GM12801 (cell line): ENCODE results near the gene XCR1.

Experiments
- CTCF ChIP-seq: IDR thresholded peaks from one replicate; pipeline ENCODE4 v1.5.1; 2011; ENCODE audit warnings: control low read depth; ENCODE audit not compliant: insufficient read length; ENCODE audit errors: extremely low read depth

Gene XCR1

GRCh38 chr3:45988362-45988761 is 38.9 kb downstream of the XCR1 start:
- TF ChIP-seq CTCF, result no peak

GRCh38 chr3:45987368-45988291 is 39.7 kb downstream of the XCR1 start:
- no peak for TF ChIP-seq CTCF

GRCh38 chr3:45986303-45986982 is 40.8 kb downstream of the XCR1 start:
- no peak for TF ChIP-seq CTCF

- no peak for TF ChIP-seq CTCF
Measured at GRCh38 chr3:45985532-45986302, 41.6 kb downstream of the XCR1 start.

- no peak for TF ChIP-seq CTCF
Measured at GRCh38 chr3:45984331-45985312, 42.7 kb downstream of the XCR1 start.

GRCh38 chr3:45983770-45984169 is 43.5 kb downstream of the XCR1 start:
- TF ChIP-seq CTCF, result no peak
